Lower leg skin (tissue), 4 donors: Measurements from ENCODE around the gene COL4A6. TPM values are rescaled to one million over a fixed set of nuclear protein-coding genes. Genes with fewer than 3 reads are reported as not detected.

Source experiments
- DNase-seq, 2 donors: peaks; one replicate each; pipeline ENCODE4 v3.0.0-alpha.2; 2019; ENCODE audit warnings: low spot score in 2 of 2
- H3K4me3 ChIP-seq: fragments of 200-600 bp; sonication (generic); 2 replicates; pipeline ENCODE4 v1.5.1; 2017; ENCODE audit warnings: mild to moderate bottlenecking, low read depth; ENCODE audit not compliant: poor library complexity, severe bottlenecking
- POLR2A ChIP-seq, 2 donors: fragments of 450-650 bp; IDR thresholded peaks; one replicate each; pipeline ENCODE4 v1.6.1; 2016 to 2017; ENCODE audit warnings: antibody characterized with exemption in 2 of 2, mild to moderate bottlenecking in 1 of 2, moderate library complexity in 1 of 2
- WGBS, 2 donors: methylation state at CpG; one replicate each; pipeline ENCODE4 v1.1.5; 2018; 5-methylcytosine and 5-hydroxymethylcytosine counted together
- intact Hi-C: fragments of 100-400 bp; cut with DNase I; formaldehyde crosslinking; loops from one replicate; pipeline ENCODE4 v1.15.0; 2023; ENCODE audit warnings: low total_unique reads
- total RNA-seq, 4 donors: library from RNA; depleted of rRNA; stranded (reverse); fragments of >200 nt; gene quantifications; one replicate each; pipeline ENCODE4 v1.1.0, GENCODE V29; 2016
- TF ChIP-seq, protein P1 (sequence below), 3 donors: fragments of 450-650 bp; IDR thresholded peaks; one replicate each; pipeline ENCODE4 v1.5.1; 2016; ENCODE audit warnings: antibody characterized with exemption in 3 of 3, mild to moderate bottlenecking in 3 of 3, moderate library complexity in 2 of 3

COL4A6 gene
- total RNA-seq, 4 donors from 2014 or later, result 9.4 to 15.3 (median 11.6) TPM

GRCh38 chrX:108420481-108420880, 17.7 kb downstream of the COL4A6 start:
- TF ChIP-seq, protein P1, sequence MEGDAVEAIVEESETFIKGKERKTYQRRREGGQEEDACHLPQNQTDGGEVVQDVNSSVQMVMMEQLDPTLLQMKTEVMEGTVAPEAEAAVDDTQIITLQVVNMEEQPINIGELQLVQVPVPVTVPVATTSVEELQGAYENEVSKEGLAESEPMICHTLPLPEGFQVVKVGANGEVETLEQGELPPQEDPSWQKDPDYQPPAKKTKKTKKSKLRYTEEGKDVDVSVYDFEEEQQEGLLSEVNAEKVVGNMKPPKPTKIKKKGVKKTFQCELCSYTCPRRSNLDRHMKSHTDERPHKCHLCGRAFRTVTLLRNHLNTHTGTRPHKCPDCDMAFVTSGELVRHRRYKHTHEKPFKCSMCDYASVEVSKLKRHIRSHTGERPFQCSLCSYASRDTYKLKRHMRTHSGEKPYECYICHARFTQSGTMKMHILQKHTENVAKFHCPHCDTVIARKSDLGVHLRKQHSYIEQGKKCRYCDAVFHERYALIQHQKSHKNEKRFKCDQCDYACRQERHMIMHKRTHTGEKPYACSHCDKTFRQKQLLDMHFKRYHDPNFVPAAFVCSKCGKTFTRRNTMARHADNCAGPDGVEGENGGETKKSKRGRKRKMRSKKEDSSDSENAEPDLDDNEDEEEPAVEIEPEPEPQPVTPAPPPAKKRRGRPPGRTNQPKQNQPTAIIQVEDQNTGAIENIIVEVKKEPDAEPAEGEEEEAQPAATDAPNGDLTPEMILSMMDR (IDR thresholded peaks at IDR 0.05), result no peak
- no peak for TF ChIP-seq POLR2A (IDR thresholded peaks at IDR 0.05)
- no peak for DNase-seq
- H3K4me3 ChIP-seq, result no peak overlapping the region
- intact Hi-C loops, result no loop called here
- WGBS, 2 donors, result 73 to 88% methylated on average over 1 of the region's 1 CpG

- no peak overlapping the region for H3K4me3 ChIP-seq
- 56 to 76% methylated on average over 1 of the region's 1 CpG for WGBS, 2 donors
- no peak for TF ChIP-seq POLR2A (IDR thresholded peaks at IDR 0.05)
- intact Hi-C loops, result no loop called here
- DNase-seq, result no peak
Observed at GRCh38 chrX:108419401-108419800, 18.8 kb downstream of the COL4A6 start.

- H3K4me3 ChIP-seq, result no peak overlapping the region
- WGBS, 2 donors, result 62 to 76% methylated on average over 1 of the region's 1 CpG
- TF ChIP-seq, protein P1 (IDR thresholded peaks at IDR 0.05), result no peak
- TF ChIP-seq POLR2A (IDR thresholded peaks at IDR 0.05), result no peak
- intact Hi-C loops, result no loop called here
- DNase-seq, result no peak
Observed at GRCh38 chrX:108417257-108417656, 21.0 kb downstream of the COL4A6 start.

GRCh38 chrX:108415891-108416290, 22.3 kb downstream of the COL4A6 start:
- 42 to 71% methylated on average over 2 of the region's 2 CpGs for WGBS, 2 donors
- no peak for TF ChIP-seq POLR2A (IDR thresholded peaks at IDR 0.05)
- TF ChIP-seq, protein P1 (IDR thresholded peaks at IDR 0.05), result no peak
- intact Hi-C loops, result no loop called here
- DNase-seq, result no peak
- H3K4me3 ChIP-seq, result no peak overlapping the region

GRCh38 chrX:108415146-108415545, 23.1 kb downstream of the COL4A6 start:
- WGBS, 2 donors, result 67 to 80% methylated on average over 1 of the region's 1 CpG
- no peak overlapping the region for H3K4me3 ChIP-seq

GRCh38 chrX:108412783-108413182, 25.4 kb downstream of the COL4A6 start:
- H3K4me3 ChIP-seq, result no peak overlapping the region
- TF ChIP-seq, protein P1 (IDR thresholded peaks at IDR 0.05), result no peak
- TF ChIP-seq POLR2A (IDR thresholded peaks at IDR 0.05), result no peak
- DNase-seq, result no peak
- intact Hi-C loops, result no loop called here

More at GRCh38 chrX:108415146-108415545, 23.1 kb downstream of the COL4A6 start:
- intact Hi-C loops, result no loop called here
- DNase-seq, result no peak
- TF ChIP-seq, protein P1 (IDR thresholded peaks at IDR 0.05), result no peak
- TF ChIP-seq POLR2A (IDR thresholded peaks at IDR 0.05), result no peak
